PC-9 (cell line): ENCODE results near the gene GSE1.

Experiments
- EZH2 ChIP-seq: fragments of 200-600 bp; sonication (generic); IDR thresholded peaks from 2 replicates; pipeline ENCODE4 v1.8.0; 2017; ENCODE audit warnings: antibody characterized with exemption, low read depth
- TF ChIP-seq, protein P1 (sequence below): fragments of 200-600 bp; sonication (generic); conservative IDR thresholded peaks from 2 replicates; pipeline ENCODE4 v1.6.1; 2017; ENCODE audit warnings: mixed run types, antibody characterized with exemption, mild to moderate bottlenecking, moderate library complexity

DNA sequence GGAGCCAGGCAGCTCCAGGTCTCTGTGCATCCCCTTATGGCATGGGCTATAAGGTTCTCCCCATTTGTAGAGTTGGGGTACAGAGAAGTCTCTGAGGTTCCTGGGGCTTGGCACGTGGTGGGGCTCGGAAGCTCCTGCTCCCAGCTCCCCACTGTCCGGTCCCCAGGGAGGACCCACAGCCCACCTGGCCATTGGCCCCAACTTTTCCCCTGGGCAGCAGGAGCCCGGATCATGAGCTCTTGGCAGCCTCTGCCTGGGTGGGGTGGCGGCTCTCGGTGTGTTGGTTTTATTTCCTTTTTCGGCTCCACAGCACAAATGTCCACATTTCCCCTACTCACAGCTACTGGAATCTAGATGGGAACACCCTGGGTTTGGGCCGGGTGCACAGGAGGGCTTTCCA, 30.5 kb downstream of the GSE1 start:
- TF ChIP-seq, protein P1, sequence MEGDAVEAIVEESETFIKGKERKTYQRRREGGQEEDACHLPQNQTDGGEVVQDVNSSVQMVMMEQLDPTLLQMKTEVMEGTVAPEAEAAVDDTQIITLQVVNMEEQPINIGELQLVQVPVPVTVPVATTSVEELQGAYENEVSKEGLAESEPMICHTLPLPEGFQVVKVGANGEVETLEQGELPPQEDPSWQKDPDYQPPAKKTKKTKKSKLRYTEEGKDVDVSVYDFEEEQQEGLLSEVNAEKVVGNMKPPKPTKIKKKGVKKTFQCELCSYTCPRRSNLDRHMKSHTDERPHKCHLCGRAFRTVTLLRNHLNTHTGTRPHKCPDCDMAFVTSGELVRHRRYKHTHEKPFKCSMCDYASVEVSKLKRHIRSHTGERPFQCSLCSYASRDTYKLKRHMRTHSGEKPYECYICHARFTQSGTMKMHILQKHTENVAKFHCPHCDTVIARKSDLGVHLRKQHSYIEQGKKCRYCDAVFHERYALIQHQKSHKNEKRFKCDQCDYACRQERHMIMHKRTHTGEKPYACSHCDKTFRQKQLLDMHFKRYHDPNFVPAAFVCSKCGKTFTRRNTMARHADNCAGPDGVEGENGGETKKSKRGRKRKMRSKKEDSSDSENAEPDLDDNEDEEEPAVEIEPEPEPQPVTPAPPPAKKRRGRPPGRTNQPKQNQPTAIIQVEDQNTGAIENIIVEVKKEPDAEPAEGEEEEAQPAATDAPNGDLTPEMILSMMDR, result no peak
- TF ChIP-seq EZH2, result no peak
